ENCODE data around the gene PLD4.

Gene PLD4

DNA sequence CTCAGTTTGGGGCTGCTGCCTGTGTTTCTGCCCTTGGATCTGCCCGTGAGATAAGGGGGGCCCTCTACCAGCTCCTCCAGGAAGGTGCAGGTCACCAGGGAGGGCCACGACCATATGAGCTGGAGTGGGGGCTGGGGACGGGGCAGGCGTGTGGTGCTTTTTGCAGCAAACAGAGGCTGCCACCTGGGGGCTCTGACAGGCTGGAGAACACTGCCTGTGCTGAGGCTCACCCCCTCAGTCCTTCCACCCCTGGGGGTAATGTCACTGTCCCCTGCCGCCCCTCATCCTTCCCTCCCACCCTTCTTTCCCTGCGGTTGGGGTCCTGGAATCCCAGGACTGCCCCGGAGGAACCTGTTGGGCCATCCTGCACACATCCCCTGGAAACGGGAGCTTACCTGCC, 3.2 kb downstream of the PLD4 start:
- no peak for DNase-seq (ENCODE audit: low read depth in 1 of 2, low spot score in 1 of 2)

DNA sequence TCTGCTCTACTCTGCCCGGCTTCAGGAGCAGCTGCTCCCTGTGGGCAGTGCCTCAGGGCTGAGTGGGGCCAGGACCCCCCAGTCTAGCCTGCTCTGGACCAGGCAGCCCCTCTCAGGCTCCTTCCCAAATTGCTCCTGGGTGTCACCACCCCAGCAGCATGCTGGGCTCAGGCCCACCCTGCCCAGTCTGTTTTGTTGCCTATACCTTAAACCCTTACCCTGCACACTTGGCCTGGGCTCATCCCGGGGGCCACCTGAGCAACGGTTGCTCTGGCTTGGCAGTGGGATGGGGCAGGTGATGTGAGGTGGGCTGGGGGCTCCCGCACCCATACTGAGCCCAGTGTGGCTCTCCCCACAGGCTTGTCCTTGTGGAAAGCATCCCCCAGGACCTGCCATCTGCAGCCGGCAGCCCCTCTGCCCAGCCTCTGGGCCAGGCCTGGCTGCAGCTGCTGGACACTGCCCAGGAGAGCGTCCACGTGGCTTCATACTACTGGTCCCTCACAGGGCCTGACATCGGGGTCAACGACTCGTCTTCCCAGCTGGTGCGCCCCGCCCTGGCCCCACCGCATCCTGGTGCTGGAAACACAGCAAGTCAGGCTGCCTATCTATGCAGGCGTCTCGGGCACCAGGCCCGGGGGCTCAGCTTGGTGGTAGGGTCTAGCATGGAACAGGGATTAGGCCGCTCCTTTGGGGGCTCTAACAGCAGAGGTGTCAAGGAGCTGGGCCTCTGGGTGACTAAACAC, 3.9 kb downstream of the PLD4 start:
- DNase-seq (ENCODE audit: low read depth in 1 of 2, low spot score in 1 of 2): no peak

- no peak for DNase-seq (ENCODE audit: low read depth in 1 of 2, low spot score in 1 of 2)
Measured at GRCh38 chr14:104929268-104930230, 4.9 kb downstream of the PLD4 start.

DNA sequence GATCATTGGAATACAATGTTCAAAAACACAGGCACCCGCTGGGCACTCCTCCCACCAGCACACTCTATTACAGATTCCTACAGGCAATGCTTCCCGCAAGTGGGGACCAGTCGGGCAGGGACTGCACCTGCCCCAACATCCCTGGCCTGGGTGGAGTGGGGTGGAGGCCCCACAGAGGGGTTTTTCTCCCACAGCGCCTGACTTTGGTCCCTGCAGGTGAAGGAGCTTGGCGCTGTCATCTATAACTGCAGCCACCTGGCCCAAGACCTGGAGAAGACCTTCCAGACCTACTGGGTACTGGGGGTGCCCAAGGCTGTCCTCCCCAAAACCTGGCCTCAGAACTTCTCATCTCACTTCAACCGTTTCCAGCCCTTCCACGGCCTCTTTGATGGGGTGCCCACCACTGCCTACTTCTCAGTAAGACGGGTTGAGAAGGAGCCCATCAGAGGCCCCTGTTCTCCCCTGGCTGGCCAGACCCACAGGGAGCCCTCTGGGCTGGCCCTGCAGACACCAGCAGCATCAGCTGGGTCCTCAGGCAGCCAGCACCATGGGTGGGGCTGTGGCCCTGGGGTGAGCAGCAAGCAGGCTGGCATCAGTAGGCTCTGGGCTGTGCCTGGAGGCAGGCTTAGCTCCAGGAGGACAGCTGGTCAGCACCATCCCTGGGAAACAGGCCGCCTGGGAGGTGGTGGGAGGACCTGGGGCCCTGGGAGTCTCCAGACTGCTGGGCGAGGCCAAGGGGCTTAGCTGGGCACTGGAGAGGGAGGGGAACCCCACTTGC, 6.0 kb downstream of the PLD4 start:
- DNase-seq (ENCODE audit: low read depth in 1 of 2, low spot score in 1 of 2): no peak

DNA sequence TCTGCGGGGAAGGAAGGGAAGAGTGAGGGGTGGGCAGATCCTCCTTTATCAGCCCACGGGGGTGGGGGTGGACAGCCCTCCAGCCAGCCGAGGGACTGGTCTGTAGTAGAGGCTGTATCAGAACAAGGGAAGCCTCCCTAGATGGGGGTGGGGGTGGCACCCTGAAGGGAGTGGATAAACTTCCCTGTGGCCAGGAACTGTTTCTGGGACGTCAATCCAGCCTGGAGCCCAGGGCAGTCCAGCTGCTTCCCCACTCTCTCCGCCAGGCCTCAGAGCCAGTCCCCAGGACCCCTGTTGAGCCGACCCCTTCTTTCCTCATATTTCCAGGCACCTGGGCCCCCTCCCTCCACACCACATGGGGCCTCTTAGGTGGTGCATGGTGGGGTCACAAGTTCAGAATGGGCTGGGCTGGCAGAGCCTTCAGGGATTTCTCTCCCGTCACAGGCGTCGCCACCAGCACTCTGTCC, 6.7 kb downstream of the PLD4 start:
- DNase-seq (ENCODE audit: low read depth in 1 of 2, low spot score in 1 of 2): no peak

DNA sequence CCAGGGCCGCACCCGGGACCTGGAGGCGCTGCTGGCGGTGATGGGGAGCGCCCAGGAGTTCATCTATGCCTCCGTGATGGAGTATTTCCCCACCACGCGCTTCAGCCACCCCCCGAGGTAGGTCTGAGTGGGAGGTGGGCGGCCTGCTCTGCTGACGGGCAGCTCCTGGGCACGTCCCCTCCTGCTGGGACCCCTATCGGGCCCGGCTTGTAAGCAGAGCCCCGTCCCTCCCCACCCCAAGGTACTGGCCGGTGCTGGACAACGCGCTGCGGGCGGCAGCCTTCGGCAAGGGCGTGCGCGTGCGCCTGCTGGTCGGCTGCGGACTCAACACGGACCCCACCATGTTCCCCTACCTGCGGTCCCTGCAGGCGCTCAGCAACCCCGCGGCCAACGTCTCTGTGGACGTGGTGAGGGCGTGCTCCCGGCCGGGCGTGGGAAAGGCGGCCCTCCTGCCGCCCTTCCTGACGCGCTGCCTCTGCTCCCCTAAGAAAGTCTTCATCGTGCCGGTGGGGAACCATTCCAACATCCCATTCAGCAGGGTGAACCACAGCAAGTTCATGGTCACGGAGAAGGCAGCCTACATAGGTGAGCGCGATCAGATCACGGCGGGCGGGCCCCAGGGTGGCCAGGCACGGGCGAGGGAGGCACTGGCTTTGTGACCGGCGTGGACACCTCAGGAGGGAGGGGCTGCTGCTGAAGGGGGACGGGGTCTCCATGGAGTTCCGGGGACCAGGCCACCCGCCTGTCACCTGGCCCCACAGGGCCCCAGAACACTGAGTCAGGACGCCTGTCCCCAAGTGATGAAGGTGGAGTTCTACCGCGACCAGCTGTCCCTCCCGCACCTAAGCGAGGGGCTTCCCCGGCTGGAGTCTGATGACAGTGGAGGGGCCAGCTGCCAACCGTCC, 7.3 kb downstream of the PLD4 start:
- no peak for DNase-seq (ENCODE audit: low read depth in 1 of 2, low spot score in 1 of 2)

DNA sequence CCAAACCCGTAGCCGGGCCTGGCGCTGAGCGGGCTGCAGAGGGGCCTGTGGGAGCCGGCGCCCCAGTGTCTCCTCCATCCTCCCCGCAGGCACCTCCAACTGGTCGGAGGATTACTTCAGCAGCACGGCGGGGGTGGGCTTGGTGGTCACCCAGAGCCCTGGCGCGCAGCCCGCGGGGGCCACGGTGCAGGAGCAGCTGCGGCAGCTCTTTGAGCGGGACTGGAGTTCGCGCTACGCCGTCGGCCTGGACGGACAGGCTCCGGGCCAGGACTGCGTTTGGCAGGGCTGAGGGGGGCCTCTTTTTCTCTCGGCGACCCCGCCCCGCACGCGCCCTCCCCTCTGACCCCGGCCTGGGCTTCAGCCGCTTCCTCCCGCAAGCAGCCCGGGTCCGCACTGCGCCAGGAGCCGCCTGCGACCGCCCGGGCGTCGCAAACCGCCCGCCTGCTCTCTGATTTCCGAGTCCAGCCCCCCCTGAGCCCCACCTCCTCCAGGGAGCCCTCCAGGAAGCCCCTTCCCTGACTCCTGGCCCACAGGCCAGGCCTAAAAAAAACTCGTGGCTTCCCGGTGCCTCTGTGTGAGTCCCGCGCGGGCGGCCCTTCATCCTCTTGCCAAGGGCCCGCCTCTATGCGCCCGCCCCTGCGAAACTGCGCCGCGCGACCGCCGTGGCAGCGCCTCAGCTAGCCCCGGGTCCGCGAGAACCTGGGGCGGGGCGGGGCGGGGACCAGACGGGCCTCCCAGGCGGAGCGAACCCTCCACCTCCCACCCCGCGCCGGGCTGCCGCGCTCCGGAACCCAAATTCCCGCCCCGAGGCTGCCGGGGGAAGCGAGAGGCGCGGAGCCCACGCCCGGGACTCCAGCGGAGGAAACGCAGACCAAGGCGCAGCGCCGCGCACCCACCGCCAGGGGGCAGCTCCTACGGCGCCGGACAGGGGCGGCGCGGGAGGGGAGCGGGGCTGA, 8.3 kb downstream of the PLD4 start:
- peak; percentile 77 to 79 for DNase-seq (ENCODE audit: low read depth in 1 of 2, low spot score in 1 of 2)

DNA sequence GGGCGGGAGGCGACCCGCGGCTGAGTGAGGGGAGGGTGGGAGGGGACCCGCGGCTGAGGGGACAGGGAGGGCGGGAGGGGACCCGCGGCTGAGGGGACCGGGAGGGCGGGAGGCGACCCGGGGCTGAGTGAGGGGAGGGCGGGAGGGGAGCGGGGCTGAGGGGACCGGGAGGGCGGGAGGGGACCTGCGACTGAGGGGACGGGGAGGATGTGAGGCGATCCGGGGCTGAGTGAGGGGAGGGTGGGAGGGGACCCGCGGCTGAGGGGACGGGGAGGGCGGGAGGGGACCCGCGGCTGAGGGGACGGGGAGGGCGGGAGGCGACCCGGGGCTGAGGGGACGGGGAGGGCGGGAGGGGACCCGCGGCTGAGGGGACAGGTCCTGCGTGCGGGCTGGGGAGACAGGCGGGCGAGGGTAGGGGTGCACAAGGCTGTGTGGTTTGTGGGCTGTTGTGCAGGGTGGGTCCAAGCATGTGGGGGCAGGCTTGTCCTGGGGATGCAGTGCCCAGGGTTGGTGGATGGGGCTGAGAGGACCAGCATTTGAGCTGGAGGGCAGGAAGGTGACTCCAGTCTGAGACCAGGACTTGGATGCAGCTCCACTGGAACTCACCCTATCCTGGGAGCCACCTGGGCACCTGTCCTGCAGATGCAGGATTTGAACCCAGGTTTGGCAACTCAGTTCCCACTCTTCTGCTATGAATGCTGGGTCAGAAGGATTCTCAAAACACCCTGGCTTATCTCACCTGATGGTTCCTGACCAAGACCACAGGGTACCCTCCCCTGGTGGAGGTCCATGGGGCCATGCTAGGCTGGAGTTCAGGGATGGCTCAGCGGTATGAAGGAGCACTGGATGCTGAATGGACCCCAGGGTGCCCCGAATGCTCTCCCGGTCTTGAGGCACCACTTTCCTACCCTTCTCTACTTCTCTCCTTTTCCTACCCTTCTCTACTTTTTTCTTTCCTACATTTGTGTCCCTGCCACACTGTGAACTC, 9.4 kb downstream of the PLD4 start:
- DNase-seq (ENCODE audit: low read depth in 1 of 2, low spot score in 1 of 2): no peak

GRCh38 chr14:104935026-104935650, 10.5 kb downstream of the PLD4 start:
- no peak for DNase-seq (ENCODE audit: low read depth in 1 of 2, low spot score in 1 of 2)

GRCh38 chr14:104935955-104936354, 11.3 kb downstream of the PLD4 start:
- no peak for DNase-seq (ENCODE audit: low read depth in 1 of 2, low spot score in 1 of 2)

DNA sequence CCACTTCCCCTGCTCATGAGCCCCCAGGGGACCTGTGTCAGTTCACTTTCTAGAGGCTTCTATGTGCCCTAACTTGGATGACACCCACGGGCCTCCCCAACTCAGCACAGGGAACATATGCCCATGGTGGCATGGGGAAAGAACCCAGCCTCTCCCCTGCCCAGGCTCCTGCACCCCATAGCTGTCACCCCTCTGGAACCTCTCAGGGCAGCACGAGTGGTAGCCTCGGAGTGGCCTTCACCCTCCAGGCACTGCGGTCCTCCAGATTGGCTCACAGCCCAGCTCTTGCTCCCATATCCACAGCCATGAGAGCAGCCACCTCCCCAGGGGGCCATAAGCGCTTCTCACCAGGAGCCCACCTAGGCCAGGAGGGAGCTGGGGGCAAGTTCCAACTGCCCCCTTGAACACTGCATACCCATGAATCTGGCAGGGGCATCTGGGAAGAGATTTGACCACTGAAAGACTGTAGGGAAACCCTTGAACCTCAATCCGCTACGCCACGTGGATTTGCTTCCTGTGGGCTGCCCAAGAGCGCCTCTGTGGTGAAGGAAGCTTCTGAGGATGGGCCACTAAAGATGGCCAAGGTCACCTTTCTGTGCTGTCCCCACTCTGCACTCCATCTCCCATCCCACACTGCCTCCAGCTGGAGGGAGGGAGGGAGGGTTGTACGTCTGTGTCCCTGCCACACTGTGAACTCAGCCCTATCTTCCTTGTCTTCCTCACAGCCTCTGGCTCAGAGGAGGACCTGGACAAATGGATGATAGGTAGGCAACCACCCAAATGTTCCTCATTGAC, 11.9 kb downstream of the PLD4 start:
- DNase-seq (ENCODE audit: low read depth in 1 of 2, low spot score in 1 of 2): no peak

DNA sequence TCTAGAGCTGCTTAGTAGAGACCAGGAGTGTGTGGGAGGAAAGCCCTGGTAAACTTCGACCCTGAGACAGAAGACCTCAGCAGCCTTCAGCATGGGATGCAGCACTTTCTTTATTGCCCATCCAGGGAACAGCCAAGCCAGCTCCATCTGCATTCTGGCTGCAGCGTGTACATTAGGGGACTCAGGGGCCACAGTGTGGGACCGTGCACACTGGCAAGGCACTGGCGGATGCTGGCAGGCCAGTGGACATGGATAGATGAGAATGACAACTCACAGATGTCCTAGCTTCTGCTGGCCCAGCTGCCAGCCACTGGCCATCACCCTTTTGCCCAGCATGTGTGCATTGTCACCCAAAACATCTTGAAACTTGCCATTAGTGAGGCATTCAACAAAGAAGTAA, 12.5 kb downstream of the PLD4 start:
- DNase-seq (ENCODE audit: low read depth in 1 of 2, low spot score in 1 of 2): no peak

DNA sequence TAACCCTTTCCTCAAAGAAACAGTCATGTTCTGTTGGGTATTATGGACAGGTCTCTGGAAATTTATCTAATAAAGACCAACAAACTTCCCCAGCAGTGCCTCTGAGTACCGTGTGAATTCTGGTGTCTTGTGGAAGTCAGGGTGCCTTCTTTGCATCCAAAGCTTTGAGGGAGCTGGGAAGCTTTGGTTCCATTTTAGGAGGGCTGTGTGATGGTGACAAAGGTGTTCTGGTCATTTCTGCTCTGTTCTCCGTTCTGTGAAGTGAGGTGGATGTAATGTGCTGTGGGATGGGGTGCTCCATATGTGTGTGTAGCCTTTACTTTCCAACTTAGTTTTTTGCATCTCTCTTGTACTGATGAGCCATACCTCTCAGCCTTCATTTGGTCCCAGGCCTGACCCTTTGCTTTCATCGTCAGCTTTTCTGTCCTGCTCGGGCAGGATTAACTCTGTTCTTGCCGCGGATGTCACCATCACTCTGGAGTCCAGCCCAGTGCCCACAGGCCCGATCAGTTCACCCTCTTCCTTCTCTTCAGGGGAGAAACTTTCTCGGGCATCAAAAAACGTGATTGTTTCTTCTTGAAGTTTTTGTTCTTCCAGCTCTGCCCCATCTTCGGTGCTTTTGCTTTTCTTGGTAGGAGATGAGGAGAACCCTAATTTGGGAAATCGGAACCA, 13.2 kb downstream of the PLD4 start:
- DNase-seq (ENCODE audit: low read depth in 1 of 2, low spot score in 1 of 2): no peak

GRCh38 chr14:104938436-104938835, 13.8 kb downstream of the PLD4 start:
- no peak for DNase-seq (ENCODE audit: low read depth in 1 of 2, low spot score in 1 of 2)

GRCh38 chr14:104938960-104939359, 14.3 kb downstream of the PLD4 start:
- DNase-seq (ENCODE audit: low read depth in 1 of 2, low spot score in 1 of 2): no peak

Measured in activated T-helper 1 cell treated with anti-CD3 and anti-CD28 coated beads, Interleukin-2, amount 50 U/mL, for 16 hours (primary cell).